WTC11 (cell line): ENCODE data around the gene PHLPP2.

ENCODE experiments used
- CBFB ChIP-seq: sonication (generic); formaldehyde crosslinking; IDR thresholded peaks from 2 replicates; pipeline ENCODE4 v1.8.1; 2022; ENCODE audit warnings: mild to moderate bottlenecking, low read depth, missing genetic modification reagents
- CTCF ChIP-seq: fragments of 200-600 bp; IDR thresholded peaks from 2 replicates; pipeline ENCODE4 v1.8.0; 2022; ENCODE audit warnings: antibody characterized with exemption
- ESRRA ChIP-seq: sonication (generic); formaldehyde crosslinking; IDR thresholded peaks from 2 replicates; pipeline ENCODE4 v1.8.1; 2022; ENCODE audit warnings: mild to moderate bottlenecking, missing genetic modification reagents, borderline replicate concordance
- GABPB1 ChIP-seq: sonication (generic); formaldehyde crosslinking; IDR thresholded peaks from 2 replicates; pipeline ENCODE4 v1.8.1; 2023; ENCODE audit warnings: mild to moderate bottlenecking, missing genetic modification reagents
- ZNF121 ChIP-seq: sonication (generic); formaldehyde crosslinking; IDR thresholded peaks from 2 replicates; pipeline ENCODE4 v1.8.0; 2023; ENCODE audit warnings: missing genetic modification reagents
- ZNF263 ChIP-seq: sonication (generic); formaldehyde crosslinking; IDR thresholded peaks from 2 replicates; pipeline ENCODE4 v1.8.1; 2022; ENCODE audit warnings: low read depth, mild to moderate bottlenecking, moderate library complexity, missing genetic modification reagents

GRCh38 chr16:71723537-71724319, 773 bp downstream of the PHLPP2 start:
- TF ChIP-seq CTCF (no peak), ESRRA (CRISPR knock-in tag) (no peak), ZNF263 (CRISPR knock-in tag) (no peak), ZNF121 (no peak), CBFB (CRISPR knock-in tag) (0 out of 2 replicates have a peak, but pooled peaks have one; percentile 7), GABPB1 (CRISPR knock-in tag) (no peak)
